Prostate gland (tissue), 2 donors: ENCODE results near the gene SPACA4. TPM values are rescaled to one million over a fixed set of nuclear protein-coding genes. Genes with fewer than 3 reads are reported as not detected.

Source experiments
- DNase-seq: peaks from one replicate; pipeline ENCODE4 v3.0.0-alpha.2; 2019; ENCODE audit warnings: low spot score
- H3K27ac ChIP-seq, 2 donors: fragments of 200-600 bp; sonication (generic); 2 replicates each; pipeline ENCODE4 v1.5.1; 2017 to 2019
- H3K27me3 ChIP-seq: fragments of 200-600 bp; sonication (generic); replicated peaks from 2 replicates; pipeline ENCODE4 v1.5.1; 2019; ENCODE audit not compliant: insufficient read depth
- H3K36me3 ChIP-seq, 2 donors: fragments of 200-600 bp; sonication (generic); 1 replicate in 1 of 2; 2 replicates in 1 of 2; pipeline versions ENCODE4 v1.5.1 to v1.8.1; 2017 to 2019
- H3K4me1 ChIP-seq: fragments of 200-600 bp; sonication (generic); replicated peaks from 2 replicates; pipeline ENCODE4 v1.5.1; 2019
- H3K4me3 ChIP-seq, 2 donors: fragments of 200-600 bp; sonication (generic); 2 replicates each; pipeline ENCODE4 v1.5.1; 2017 to 2019
- H3K9me3 ChIP-seq: fragments of 200-600 bp; sonication (generic); 2 replicates; pipeline ENCODE4 v1.5.1; 2017
- POLR2A ChIP-seq: fragments of 450-650 bp; IDR thresholded peaks from one replicate; pipeline ENCODE4 v1.6.1; 2016; ENCODE audit warnings: antibody characterized with exemption, mild to moderate bottlenecking
- POLR2AphosphoS5 ChIP-seq: sonication (generic); formaldehyde crosslinking; IDR thresholded peaks from one replicate; pipeline ENCODE4 v1.6.1; 2017; ENCODE audit warnings: antibody characterized with exemption
- WGBS: methylation state at CpG from one replicate; pipeline ENCODE4 v1.1.5; 2018; 5-methylcytosine and 5-hydroxymethylcytosine counted together
- intact Hi-C: fragments of 100-400 bp; cut with DNase I; formaldehyde crosslinking; loops from one replicate; pipeline ENCODE4 v1.14.2; 2022
- total RNA-seq, 2 donors: library from RNA; depleted of rRNA; stranded (reverse); fragments of >200 nt; gene quantifications; one replicate each; pipeline ENCODE4 v1.1.0, GENCODE V29; 2016
- TF ChIP-seq, protein P1 (sequence below), 4 experiments: fragments of 200-600 bp in 2 of 4; fragments of 450-650 bp in 2 of 4; sonication (generic) in 2 of 4; IDR thresholded peaks; 1 replicate in 3 of 4; 2 replicates in 1 of 4; pipeline ENCODE4 v1.5.1; 2016 to 2019; ENCODE audit warnings: antibody characterized with exemption in 4 of 4, mild to moderate bottlenecking in 2 of 4, moderate library complexity in 2 of 4

The SPACA4 gene
- total RNA-seq, 2 donors from 2014 or later: 0.32 to 6.0 TPM

GRCh38 chr19:48635966-48636858, 29.7 kb downstream of the SPACA4 start:
- Histone ChIP-seq H3K27ac (peak overlapping the region; percentile 98 to 99), H3K4me1 (peaks cover 15% of the 10 kb centered on the region), H3K36me3 (no peaks in the 10 kb centered on the region), H3K9me3 (no peaks in the 10 kb centered on the region), H3K27me3 (no peaks in the 10 kb centered on the region), H3K4me3 (peak overlapping the region; percentile 72 to 77)
- TF ChIP-seq POLR2AphosphoS5 (no peak), POLR2A (no peak)
- TF ChIP-seq, protein P1, sequence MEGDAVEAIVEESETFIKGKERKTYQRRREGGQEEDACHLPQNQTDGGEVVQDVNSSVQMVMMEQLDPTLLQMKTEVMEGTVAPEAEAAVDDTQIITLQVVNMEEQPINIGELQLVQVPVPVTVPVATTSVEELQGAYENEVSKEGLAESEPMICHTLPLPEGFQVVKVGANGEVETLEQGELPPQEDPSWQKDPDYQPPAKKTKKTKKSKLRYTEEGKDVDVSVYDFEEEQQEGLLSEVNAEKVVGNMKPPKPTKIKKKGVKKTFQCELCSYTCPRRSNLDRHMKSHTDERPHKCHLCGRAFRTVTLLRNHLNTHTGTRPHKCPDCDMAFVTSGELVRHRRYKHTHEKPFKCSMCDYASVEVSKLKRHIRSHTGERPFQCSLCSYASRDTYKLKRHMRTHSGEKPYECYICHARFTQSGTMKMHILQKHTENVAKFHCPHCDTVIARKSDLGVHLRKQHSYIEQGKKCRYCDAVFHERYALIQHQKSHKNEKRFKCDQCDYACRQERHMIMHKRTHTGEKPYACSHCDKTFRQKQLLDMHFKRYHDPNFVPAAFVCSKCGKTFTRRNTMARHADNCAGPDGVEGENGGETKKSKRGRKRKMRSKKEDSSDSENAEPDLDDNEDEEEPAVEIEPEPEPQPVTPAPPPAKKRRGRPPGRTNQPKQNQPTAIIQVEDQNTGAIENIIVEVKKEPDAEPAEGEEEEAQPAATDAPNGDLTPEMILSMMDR (IDR thresholded peaks at IDR 0.05): no peak
- intact Hi-C loops: no loop called here
- DNase-seq: no peak
- under 1% methylated on average over 35 of the region's 35 CpGs for WGBS

DNA sequence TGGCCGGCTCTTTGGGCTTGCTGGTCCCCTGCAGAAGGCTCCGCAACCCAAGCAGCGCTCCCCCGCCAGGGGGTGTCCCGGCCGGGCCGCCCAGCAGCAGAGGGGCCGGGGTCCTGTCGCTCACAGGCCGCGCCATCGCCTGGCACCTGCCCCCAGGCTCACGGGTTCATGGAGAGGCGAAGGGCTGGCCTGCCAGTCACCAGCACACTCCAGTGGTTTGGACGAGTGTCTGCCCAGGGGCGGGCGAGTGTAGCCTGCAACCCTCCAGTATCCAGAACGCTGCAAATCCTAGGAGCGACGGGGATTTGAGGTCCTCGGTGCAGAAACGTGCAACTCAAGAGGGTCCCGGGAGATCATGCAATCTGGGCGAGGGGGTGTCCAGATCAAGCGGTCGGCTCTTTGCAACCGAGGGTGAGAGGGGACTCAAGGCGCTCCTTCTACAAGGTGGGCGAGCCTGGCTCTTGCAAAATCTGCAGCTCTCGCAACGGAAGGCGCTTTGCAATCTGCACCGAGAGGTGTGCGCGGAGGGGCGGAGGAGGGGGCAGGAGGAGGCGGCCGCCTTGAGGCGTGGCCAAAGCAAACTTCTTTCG, 30.4 kb downstream of the SPACA4 start, which contains the start of gene DBP:
DBP (minus strand) TSS at position 521 of the 590 bp plus-strand sequence; CDS start at position 136, 385 bp downstream.
- WGBS: 0% methylated on average over 23 of the region's 40 CpGs
- DNase-seq: no peak
- intact Hi-C loops: no loop called here

DNA sequence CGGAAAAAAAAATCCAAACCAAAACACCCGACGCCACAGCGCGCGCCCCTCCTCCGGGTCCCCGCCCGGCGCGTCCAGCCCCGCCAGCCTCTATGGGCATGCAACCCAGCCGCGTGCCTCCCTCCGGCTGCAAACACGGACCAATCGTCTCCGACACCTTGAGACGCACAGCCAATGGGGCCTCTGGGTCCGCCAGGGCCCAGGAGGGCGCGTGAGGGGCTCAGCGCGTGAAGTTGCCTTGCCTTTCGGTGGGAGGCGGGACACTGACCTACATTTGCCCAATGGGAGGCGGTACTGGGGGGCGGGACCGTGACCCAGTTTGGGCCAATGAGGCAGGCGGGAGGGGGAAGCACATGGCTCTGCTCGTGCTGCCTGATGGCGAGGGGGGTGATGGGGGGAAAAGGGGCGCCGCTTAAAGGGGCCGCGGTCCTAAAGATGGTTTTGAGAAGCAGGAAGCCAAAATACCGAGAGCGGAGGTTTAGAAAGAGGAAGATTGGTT, 31.0 kb downstream of the SPACA4 start:
- Histone ChIP-seq H3K4me1 (peaks cover 15% of the 10 kb centered on the region), H3K27me3 (no peaks in the 10 kb centered on the region), H3K4me3 (peak overlapping the region; percentile 72 to 77), H3K9me3 (no peaks in the 10 kb centered on the region), H3K36me3 (no peaks in the 10 kb centered on the region), H3K27ac (peak overlapping the region; percentile 98 to 99)
- TF ChIP-seq POLR2A (no peak), POLR2AphosphoS5 (peak; percentile 98)
- TF ChIP-seq, protein P1 (IDR thresholded peaks at IDR 0.05): peak in 1 of 4 experiments; percentile 26
- peak; percentile 99 for DNase-seq
- 0% methylated on average over 30 of the region's 38 CpGs for WGBS
- intact Hi-C loops: no loop called here

More for the DNA sequence above, 30.4 kb downstream of the SPACA4 start, which contains the start of gene DBP:
- peak; percentile 69 for TF ChIP-seq POLR2A
- TF ChIP-seq POLR2AphosphoS5: no peak
- TF ChIP-seq, protein P1 (IDR thresholded peaks at IDR 0.05): peak in 2 of 4 experiments; percentile 15 to 44
- H3K9me3 ChIP-seq: no peaks in the 10 kb centered on the region
- peaks cover 15% of the 10 kb centered on the region for H3K4me1 ChIP-seq
- H3K27me3 ChIP-seq: no peaks in the 10 kb centered on the region
- no peaks in the 10 kb centered on the region for H3K36me3 ChIP-seq
- peak within 1 kb of the TSS; percentile 72 to 77 for H3K4me3 ChIP-seq
- peak within 1 kb of the TSS; percentile 98 to 99 for H3K27ac ChIP-seq

DNA sequence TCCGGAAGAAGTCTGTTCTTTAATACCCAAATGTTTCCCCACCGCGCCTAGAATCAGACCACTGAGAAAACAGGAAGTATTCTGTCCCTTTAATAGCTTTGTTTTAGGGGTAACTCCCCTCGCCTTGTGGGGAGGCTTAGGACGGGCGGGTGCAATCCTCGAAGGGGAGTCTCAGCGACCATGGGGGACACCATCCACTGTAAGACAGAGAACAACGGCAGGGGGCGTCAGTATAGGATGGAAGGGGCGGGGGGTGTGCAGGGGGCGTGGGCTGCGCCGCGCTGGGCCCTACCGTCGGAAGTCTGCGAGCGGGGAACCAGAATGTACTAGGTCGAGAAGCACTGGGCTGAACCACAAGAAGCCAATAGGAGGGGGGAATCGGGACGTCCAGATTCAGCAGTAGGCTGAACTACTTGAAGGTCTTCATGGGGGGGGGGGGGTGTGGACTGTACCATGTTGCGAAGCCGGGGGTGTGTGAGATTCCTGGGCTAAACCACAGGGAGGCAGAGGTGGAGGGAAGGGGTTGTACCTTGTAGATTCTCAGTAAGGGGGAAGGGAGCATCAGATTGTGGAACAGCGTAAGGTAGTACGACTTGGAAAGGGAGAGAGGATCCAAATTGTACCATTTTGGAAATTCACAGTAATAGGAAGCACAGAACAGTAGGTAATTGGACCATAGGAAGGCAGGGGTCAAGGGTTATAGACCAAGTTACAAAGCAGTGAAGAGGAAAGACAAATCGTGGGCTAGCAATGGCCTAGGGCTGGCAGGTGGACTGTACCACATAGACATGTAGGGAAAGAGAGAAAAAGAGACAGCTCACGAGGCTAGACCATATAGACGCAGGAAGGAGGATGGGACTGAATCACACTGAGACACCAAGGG, 31.6 kb downstream of the SPACA4 start:
- peak; percentile 88 for DNase-seq
- no peaks in the 10 kb centered on the region for H3K27me3 ChIP-seq

More for the DNA sequence above, 31.6 kb downstream of the SPACA4 start:
- Histone ChIP-seq H3K27ac (peak overlapping the region; percentile 98 to 99), H3K9me3 (no peaks in the 10 kb centered on the region), H3K4me1 (peaks cover 15% of the 10 kb centered on the region), H3K4me3 (peak overlapping the region; percentile 72 to 77), H3K36me3 (no peaks in the 10 kb centered on the region)
- intact Hi-C loops: no loop called here
- TF ChIP-seq POLR2AphosphoS5 (peak; percentile 72), POLR2A (peak; percentile 53)
- TF ChIP-seq, protein P1 (IDR thresholded peaks at IDR 0.05): no peak
- WGBS: 7% methylated on average over 29 of the region's 29 CpGs
